Measurements from ENCODE around the gene LPP. TPM values are rescaled to one million over a fixed set of nuclear protein-coding genes. Genes with fewer than 3 reads are reported as not detected.

Gene LPP
- total RNA-seq, 4 donors from 2014 or later = 141 to 248 (median 185) TPM

DNA sequence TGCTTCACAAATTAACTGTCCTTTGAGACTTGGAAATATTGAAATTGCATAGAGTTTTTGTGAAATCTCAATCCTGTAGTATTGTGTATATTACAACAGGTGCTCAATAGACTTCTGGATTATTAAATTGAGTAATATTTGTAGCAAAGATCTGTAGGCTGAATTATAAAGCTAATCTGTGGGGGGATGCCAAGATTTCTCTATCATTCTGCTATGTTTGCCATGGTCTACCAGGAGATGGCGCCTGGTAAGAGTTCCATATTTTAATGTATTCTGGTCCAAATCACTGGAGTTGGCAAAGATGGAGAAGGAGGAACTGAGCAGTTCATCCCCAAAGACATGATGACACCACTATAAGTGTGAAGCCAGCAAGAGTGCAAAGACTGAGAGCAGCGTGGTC is 676.9 kb downstream of the LPP start:
- TF ChIP-seq, protein P1, sequence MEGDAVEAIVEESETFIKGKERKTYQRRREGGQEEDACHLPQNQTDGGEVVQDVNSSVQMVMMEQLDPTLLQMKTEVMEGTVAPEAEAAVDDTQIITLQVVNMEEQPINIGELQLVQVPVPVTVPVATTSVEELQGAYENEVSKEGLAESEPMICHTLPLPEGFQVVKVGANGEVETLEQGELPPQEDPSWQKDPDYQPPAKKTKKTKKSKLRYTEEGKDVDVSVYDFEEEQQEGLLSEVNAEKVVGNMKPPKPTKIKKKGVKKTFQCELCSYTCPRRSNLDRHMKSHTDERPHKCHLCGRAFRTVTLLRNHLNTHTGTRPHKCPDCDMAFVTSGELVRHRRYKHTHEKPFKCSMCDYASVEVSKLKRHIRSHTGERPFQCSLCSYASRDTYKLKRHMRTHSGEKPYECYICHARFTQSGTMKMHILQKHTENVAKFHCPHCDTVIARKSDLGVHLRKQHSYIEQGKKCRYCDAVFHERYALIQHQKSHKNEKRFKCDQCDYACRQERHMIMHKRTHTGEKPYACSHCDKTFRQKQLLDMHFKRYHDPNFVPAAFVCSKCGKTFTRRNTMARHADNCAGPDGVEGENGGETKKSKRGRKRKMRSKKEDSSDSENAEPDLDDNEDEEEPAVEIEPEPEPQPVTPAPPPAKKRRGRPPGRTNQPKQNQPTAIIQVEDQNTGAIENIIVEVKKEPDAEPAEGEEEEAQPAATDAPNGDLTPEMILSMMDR (IDR thresholded peaks at IDR 0.05; ENCODE audit: low read depth) = no peak

DNA sequence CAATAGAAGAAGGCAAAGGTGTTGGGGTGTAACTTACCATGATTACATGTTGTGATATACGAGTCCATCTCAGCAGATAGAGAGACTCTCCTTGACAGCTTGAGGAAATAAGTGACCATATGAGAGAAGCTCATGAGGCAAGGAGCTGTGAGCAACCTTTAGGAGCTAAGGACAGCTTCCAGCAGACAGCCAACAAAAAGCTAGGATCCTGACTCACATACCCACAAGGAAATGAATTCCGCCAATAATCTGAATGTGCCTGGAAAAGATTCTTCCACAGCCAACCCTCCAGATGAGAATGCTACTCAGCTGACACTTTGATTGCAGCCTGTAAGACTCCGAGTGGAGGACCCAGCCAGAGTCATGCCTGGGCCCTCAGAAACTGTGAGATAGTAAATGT is 678.2 kb downstream of the LPP start:
- TF ChIP-seq, protein P1 (IDR thresholded peaks at IDR 0.05; ENCODE audit: low read depth) = no peak

DNA sequence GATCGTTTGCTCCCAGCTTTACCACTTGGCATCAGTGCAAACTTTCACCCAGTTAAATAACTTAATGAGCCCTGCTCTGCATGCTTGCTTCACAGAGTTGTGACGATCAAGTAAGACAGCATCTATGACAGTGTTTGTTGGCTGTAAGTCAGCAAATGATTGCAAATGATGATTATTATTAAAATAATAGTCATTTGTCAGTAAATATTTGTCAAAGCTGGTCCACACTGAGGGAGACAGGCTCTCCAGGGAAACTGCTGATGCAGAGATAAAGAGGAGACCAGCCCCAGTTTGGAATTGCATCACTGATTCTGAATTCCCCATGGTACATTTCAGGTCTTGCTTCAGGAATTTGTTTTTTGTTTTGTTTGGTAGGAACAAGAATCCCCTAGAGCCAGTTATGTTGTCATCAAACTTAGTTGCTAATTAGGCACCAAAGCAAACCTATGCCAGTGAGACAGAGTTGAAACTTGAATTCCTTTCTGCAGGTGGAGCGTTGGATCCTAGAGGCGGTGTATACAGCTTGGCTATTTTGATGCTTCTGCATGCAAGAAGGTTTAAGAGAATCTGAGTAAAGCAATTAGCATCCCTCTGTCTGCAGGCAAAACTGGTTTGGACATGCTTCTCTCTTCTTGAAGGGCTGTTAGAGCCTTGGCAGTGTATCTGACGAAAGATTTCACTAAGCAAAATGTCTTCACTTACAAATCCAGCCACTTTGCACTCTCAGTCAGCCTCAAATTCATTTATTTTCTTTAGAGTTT is 679.2 kb downstream of the LPP start:
- TF ChIP-seq, protein P1 (IDR thresholded peaks at IDR 0.05; ENCODE audit: low read depth) = no peak

DNA sequence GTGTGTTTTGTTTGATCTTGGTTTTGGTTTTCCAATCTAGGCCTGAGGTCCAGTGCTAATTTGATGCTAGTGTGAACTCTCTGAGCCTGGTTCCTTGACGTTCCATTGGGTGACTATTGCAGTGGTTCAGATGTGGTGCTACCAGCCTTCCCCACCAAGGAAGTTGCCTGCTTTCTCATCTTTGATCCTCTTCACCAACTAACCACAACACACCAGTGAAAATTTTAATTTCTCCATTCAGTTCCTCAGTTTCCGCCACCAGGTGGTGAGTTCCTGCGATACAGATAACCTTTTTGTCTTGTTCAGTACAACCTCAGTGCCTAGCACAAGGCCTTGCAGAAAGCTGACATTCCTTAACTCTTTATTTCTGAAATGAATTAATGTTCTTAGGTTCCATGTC is 680.4 kb downstream of the LPP start:
- TF ChIP-seq, protein P1 (IDR thresholded peaks at IDR 0.05; ENCODE audit: low read depth) = no peak

DNA sequence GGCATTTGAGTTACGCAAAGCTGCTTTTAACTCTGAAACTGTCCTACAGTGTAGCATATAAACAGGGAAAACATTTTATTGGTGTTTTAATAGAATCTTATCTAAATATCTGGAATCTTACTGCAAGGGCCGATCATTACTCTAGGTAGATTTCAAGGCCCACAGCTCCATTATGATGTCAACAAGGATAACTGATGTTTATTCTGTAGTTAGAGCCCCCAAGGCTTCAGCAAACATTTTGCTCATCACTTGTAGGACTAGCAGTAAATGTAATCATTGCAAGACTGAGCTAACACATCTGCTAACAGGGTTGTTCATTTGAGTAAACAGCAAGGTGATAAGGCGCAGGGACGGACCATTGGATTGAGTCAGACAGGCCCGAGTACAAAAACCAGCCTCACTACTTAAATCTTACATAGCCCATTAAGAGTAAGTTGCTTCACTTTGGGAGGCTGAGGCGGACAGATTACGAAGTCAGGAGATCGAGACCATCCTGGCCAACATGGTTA is 685.3 kb downstream of the LPP start:
- TF ChIP-seq, protein P1 (IDR thresholded peaks at IDR 0.05; ENCODE audit: low read depth) = no peak

DNA sequence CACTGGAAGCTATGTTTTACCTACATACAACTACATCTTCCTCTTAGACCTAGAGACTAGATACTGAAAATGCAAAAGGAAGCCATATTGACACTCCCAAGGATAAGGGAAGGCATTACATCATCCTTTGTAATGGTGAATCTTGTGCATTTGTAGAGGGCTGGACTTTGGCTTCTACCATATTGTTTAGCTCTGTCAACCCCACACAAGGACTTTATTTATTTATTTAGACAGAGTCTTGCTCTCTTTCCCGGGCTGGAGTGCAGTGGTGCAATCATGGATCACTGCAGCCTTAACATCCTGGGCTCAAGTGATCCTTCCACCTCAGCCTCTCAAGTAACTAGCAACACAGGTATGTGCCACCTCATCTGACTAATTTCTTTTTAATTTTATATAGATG is 686.3 kb downstream of the LPP start:
- TF ChIP-seq, protein P1 (IDR thresholded peaks at IDR 0.05; ENCODE audit: low read depth) = no peak

DNA sequence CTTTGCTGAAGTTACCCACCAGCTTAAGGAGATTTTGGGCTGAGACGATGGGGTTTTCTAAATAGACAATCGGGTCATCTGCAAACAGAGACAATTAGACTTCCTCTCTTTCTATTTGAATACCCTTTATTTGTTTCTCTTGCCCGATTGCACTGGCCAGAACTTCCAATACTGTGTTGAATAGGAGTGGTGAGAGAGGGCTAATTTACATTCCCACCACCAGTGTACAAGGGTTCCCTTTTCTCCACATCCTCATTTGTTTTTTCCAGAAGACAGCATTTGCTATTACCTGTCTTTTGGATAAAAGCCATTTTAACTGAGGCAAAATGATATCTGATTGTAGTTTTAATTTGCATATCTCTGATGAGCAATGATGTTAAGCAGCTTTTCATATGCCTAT is 687.9 kb downstream of the LPP start:
- TF ChIP-seq, protein P1 (IDR thresholded peaks at IDR 0.05; ENCODE audit: low read depth) = no peak
